ENCODE results near the gene FZD4. TPM values are rescaled to one million over a fixed set of nuclear protein-coding genes. Genes with fewer than 3 reads are reported as not detected.

Gene FZD4
- total RNA-seq, 6 donors from 2014 or later = 24.1 to 69.2 (median 38.2) TPM

DNA sequence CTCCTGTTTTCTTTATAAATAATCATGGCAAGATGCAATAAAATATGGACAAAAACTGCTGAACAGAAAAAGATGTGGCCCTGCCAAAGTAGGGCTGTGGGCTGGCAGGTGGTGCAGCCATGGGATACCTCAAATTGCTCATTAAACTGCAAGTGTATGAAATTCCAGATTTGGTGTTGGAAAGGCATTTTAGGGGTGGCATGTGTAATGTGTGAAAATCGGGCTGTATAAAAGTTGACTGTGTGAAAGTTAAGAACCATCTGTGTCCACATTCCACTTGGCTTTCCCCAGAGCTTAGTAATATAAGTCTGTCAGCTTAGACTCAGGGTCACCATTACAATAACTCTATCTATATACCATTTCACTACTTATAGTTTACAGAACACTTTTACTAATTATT, 34.8 kb upstream of the FZD4 start:
- Histone ChIP-seq H3K36me3 (no peaks in the 10 kb centered on the region), H3K27me3 (no peaks in the 10 kb centered on the region), H3K4me3 (no peak overlapping the region), H3K27ac (no peak overlapping the region), H3K9me3 (no peaks in the 10 kb centered on the region), H3K4me1 (peaks cover 0 to 6% (median 2%) of the 10 kb centered on the region in 4 donors)
- DNase-seq (no peak), ATAC-seq (ENCODE audit: low FRiP score in 2 of 2) (no peak)
- WGBS, 2 donors = 41 to 54% methylated on average over 1 of the region's 1 CpG
- TF ChIP-seq POLR2A (IDR thresholded peaks at IDR 0.05) = no peak

DNA sequence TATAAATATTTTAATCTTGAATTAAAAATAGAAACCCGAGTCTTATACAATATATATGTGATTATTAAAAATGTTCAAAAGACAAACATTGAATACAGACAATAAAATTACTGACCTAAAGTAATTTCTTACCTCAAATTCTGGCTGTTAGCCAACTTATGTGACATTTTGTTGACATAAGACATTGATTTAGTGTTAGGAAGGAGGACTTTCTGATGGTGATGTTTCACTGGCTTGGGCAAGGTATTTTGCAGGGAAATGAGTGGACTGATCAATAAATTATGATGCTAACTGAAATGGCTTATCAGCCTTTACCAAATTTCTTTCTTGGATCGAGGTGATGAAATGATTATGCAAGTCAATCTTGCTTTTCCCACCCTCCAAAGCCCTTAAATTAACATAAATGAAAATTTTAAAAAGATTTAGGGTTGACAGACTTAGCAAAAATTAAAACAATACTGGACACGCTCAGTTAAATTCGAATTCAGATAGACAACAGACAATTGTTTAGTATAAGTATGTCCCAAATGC, 33.2 kb upstream of the FZD4 start:
- TF ChIP-seq POLR2A (IDR thresholded peaks at IDR 0.05) (no peak), EP300 (IDR thresholded peaks at IDR 0.05) (no peak), POLR2AphosphoS5 (IDR thresholded peaks at IDR 0.05) (no peak)
- Histone ChIP-seq H3K36me3 (no peaks in the 10 kb centered on the region), H3K27me3 (no peaks in the 10 kb centered on the region), H3K4me1 (peaks cover 0 to 7% (median 2%) of the 10 kb centered on the region in 4 donors), H3K27ac (no peak overlapping the region), H3K4me3 (no peak overlapping the region), H3K9me3 (no peaks in the 10 kb centered on the region)
- ATAC-seq (ENCODE audit: low FRiP score in 2 of 2) (no peak), DNase-seq (no peak)
- WGBS, 2 donors = 76 to 86% methylated on average over 4 of the region's 4 CpGs

- DNase-seq (no peak), ATAC-seq (ENCODE audit: low FRiP score in 2 of 2) (no peak)
- H3K4me1 ChIP-seq = peaks cover 3 to 14% (median 8%) of the 10 kb centered on the region in 4 donors
- H3K27ac ChIP-seq = no peak overlapping the region
- H3K27me3 ChIP-seq = no peaks in the 10 kb centered on the region
- TF ChIP-seq POLR2AphosphoS5 (IDR thresholded peaks at IDR 0.05) (no peak), EP300 (IDR thresholded peaks at IDR 0.05) (no peak), CTCF (IDR thresholded peaks at IDR 0.05) (no peak), POLR2A (IDR thresholded peaks at IDR 0.05) (no peak)
- H3K4me3 ChIP-seq = no peak overlapping the region
- WGBS, 2 donors = 77 to 81% methylated on average over 1 of the region's 1 CpG
- H3K9me3 ChIP-seq = no peaks in the 10 kb centered on the region
- H3K36me3 ChIP-seq = no peaks in the 10 kb centered on the region
These were observed 32.5 kb upstream of the FZD4 start for GRCh38 chr11:86987679-86988078.

DNA sequence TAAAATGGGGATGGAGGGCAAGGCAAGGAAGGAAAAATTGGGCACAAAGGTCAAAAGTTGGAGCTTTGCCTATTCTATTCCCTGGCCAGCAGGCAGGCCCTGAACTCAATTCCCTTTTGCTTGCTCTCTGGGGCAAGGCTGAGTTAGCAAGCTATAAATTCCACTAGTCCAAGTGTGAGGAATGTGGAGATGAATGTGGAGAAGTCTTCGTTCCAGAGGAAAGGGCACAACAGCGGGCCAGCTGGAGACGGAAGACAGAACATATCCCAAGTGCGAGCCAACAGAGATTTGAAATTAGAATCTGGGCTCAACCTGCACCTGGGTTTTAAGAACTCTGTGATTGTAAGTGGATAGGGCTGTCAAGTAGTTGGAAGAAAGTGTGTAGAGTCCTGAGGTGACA, 29.5 kb upstream of the FZD4 start:
- Histone ChIP-seq H3K4me1 (peaks cover 3 to 15% (median 9%) of the 10 kb centered on the region in 4 donors), H3K9me3 (no peaks in the 10 kb centered on the region), H3K36me3 (no peaks in the 10 kb centered on the region), H3K27me3 (no peaks in the 10 kb centered on the region), H3K4me3 (no peak overlapping the region), H3K27ac (no peak overlapping the region)
- DNase-seq (no peak), ATAC-seq (ENCODE audit: low FRiP score in 2 of 2) (no peak)
- 91 to 93% methylated on average over 4 of the region's 4 CpGs for WGBS, 2 donors
- no peak for TF ChIP-seq CTCF (IDR thresholded peaks at IDR 0.05)
- no peak for TF ChIP-seq EP300 (IDR thresholded peaks at IDR 0.05)
- no peak for TF ChIP-seq POLR2A (IDR thresholded peaks at IDR 0.05)
- no peak for TF ChIP-seq POLR2AphosphoS5 (IDR thresholded peaks at IDR 0.05)

DNA sequence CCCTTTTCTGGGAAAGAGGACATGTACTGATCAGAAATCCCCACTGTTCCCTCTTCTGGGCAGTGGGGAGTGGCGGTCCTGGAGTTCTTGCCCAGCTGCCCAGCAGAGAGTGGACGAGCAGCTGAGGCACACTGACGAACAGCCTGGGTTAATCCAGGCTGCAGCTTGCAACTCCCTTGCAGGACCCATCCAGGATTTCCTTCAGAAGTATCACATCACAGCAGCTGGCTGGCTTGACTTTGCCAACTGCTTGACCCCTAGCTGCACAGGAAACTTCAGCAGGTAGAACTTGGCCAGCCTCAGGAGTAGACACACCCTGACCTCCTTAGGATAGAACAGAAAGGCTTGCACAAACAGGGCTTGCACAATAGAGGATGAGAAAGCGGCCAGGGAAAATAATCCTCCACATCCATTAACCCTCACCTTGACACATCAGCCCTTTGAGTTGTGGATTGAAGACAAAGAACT, 27.9 kb upstream of the FZD4 start:
- Histone ChIP-seq H3K36me3 (no peaks in the 10 kb centered on the region), H3K27ac (no peak overlapping the region), H3K9me3 (no peaks in the 10 kb centered on the region), H3K4me3 (no peak overlapping the region), H3K4me1 (peaks cover 11 to 18% (median 12%) of the 10 kb centered on the region in 4 donors), H3K27me3 (no peaks in the 10 kb centered on the region)
- TF ChIP-seq EP300 (IDR thresholded peaks at IDR 0.05) (no peak), CTCF (IDR thresholded peaks at IDR 0.05) (no peak), POLR2A (IDR thresholded peaks at IDR 0.05) (no peak), POLR2AphosphoS5 (IDR thresholded peaks at IDR 0.05) (no peak)
- 46 to 89% methylated on average over 4 of the region's 4 CpGs for WGBS, 2 donors
- DNase-seq (peak in 1 of 2 donors; percentile 84), ATAC-seq (ENCODE audit: low FRiP score in 2 of 2) (peak; percentile 45 to 52)
